ENCODE data around the gene NKD2. TPM values are rescaled to one million over a fixed set of nuclear protein-coding genes. Genes with fewer than 3 reads are reported as not detected.
"Not testable (repeated sequence)": the region's sequence is repeated elsewhere in the genome, so short reads cannot be mapped to it uniquely, and the experiment has no call there.

The NKD2 gene
- total RNA-seq, 1 experiment from 2014 or later: 0.37 TPM

DNA sequence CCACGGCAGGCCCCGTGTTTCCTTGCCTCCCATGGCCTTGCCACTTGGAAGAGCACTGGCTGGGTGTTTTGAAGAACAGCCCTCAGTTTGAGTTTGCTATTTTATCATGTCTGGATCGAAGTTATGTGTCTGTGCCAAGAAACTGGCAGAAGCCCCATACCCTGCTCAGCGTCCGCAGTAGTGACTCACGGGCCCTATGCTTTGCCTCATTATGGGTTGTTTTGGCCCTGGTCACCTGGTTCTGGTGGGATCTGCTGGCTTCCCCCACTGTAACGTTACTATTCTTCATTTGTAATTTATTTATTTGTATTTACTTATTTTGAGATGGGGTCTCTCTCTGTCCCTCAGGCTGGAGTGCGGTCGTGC is 42.3 kb upstream of the NKD2 start:
- H3K4me1 ChIP-seq (replicated peaks): no peaks in the 10 kb centered on the region
- H3K27me3 ChIP-seq (replicated peaks): peaks cover 73% of the 10 kb centered on the region
- DNase-seq (ENCODE audit: low read depth in 1 of 2, low spot score in 2 of 2): no peak
- no peaks in the 10 kb centered on the region for H3K36me3 ChIP-seq
- H3K9me3 ChIP-seq (replicated peaks): no peaks in the 10 kb centered on the region
- no peak overlapping the region for H3K4me3 ChIP-seq
- no peak overlapping the region for H3K27ac ChIP-seq

DNA sequence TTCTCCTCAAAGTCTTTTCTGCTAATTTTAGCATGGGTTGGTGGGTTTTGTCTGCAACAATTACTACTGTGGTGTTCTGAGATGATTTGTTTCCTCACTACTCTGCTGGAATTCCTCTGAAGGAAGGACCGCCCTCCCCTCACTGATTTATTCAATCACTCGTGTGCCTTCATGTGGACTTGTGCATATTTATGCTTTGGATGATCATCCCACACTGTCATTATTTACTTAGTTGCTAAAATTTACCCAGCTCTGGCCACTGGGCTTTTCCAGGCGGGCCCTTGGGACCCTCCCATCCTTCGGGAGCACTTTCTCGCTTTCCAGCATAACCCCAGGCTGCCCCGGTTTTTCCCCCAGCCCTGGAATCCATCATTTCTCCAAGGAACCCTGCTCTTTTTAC is 41.7 kb upstream of the NKD2 start:
- no peak overlapping the region for H3K4me3 ChIP-seq
- DNase-seq (ENCODE audit: low read depth in 1 of 2, low spot score in 2 of 2): no peak
- no peaks in the 10 kb centered on the region for H3K36me3 ChIP-seq
- H3K9me3 ChIP-seq (replicated peaks): no peaks in the 10 kb centered on the region
- no peaks in the 10 kb centered on the region for H3K4me1 ChIP-seq (replicated peaks)
- peaks cover 79% of the 10 kb centered on the region for H3K27me3 ChIP-seq (replicated peaks)
- no peak overlapping the region for H3K27ac ChIP-seq

DNA sequence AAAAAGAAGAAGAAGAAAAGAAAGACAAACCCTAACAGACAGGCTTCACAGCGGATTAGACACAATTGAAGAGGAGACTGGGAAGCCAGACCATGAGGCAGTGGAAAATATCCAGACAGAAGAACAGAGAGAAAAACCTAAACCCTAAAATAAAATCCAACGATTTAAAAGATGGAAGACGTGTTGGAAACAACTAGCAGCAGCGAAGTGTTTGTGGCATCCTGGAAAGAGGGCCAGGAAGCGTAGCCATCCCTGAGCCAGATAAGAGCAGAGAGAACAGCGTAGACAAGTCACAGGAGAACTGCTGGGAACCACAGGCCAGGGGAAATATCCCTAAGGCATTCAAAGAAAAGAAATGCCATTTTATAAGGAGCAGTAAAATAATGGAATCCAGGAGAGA is 39.7 kb upstream of the NKD2 start:
- H3K4me3 ChIP-seq: no peak overlapping the region
- H3K9me3 ChIP-seq (replicated peaks): no peaks in the 10 kb centered on the region
- H3K36me3 ChIP-seq: no peaks in the 10 kb centered on the region
- H3K4me1 ChIP-seq (replicated peaks): no peaks in the 10 kb centered on the region
- no peak overlapping the region for H3K27ac ChIP-seq
- peaks cover 89% of the 10 kb centered on the region for H3K27me3 ChIP-seq (replicated peaks)
- DNase-seq (ENCODE audit: low read depth in 1 of 2, low spot score in 2 of 2): no peak

DNA sequence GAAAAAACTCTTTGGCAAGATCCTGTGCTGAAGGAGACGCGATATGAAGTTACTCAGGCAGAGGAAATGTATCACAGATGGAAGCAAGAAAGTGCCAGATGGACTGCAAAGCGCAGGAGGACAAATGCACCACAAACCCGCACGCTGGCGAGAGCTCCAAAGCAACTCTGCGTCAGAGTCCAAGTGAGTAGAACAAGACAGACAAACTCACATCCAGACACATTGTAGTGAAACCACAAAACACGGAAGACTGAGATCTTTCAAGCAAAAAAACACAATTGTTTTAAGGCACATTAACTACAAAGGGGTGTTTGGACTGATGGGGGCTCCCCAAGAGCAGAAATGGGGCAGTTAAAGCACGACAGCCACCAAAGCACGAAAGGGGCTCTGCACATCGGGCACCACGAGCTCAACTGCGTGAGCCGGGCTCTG is 39.2 kb upstream of the NKD2 start:
- Histone ChIP-seq H3K4me1 (replicated peaks) (no peaks in the 10 kb centered on the region), H3K27ac (no peak overlapping the region), H3K27me3 (replicated peaks) (peaks cover 86% of the 10 kb centered on the region), H3K4me3 (no peak overlapping the region), H3K9me3 (replicated peaks) (no peaks in the 10 kb centered on the region), H3K36me3 (no peaks in the 10 kb centered on the region)
- no peak for DNase-seq (ENCODE audit: low read depth in 1 of 2, low spot score in 2 of 2)

DNA sequence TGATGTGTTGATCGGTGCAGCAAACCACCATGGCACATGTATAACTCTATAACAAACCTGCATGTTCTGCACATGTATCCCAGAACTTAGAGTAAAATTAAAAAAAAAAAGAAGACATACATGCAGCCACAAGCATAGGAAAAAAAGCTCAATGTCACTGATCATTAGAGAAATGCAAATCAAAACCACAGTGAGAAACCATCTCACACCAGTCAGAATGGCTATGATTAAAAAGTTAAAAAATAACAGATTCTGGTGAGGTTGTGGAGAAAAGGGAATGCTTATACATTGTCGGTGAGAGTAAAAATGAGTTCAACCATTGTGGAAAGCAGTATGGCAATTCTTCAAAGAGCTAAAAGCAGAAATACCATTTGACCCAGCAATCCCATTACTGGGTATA is 36.0 kb upstream of the NKD2 start:
- H3K27me3 ChIP-seq (replicated peaks): peaks cover 54% of the 10 kb centered on the region
- H3K9me3 ChIP-seq (replicated peaks); H3K4me3 ChIP-seq; H3K4me1 ChIP-seq (replicated peaks); H3K36me3 ChIP-seq; H3K27ac ChIP-seq; DNase-seq (ENCODE audit: low read depth in 1 of 2, low spot score in 2 of 2): not testable (repeated sequence)

DNA sequence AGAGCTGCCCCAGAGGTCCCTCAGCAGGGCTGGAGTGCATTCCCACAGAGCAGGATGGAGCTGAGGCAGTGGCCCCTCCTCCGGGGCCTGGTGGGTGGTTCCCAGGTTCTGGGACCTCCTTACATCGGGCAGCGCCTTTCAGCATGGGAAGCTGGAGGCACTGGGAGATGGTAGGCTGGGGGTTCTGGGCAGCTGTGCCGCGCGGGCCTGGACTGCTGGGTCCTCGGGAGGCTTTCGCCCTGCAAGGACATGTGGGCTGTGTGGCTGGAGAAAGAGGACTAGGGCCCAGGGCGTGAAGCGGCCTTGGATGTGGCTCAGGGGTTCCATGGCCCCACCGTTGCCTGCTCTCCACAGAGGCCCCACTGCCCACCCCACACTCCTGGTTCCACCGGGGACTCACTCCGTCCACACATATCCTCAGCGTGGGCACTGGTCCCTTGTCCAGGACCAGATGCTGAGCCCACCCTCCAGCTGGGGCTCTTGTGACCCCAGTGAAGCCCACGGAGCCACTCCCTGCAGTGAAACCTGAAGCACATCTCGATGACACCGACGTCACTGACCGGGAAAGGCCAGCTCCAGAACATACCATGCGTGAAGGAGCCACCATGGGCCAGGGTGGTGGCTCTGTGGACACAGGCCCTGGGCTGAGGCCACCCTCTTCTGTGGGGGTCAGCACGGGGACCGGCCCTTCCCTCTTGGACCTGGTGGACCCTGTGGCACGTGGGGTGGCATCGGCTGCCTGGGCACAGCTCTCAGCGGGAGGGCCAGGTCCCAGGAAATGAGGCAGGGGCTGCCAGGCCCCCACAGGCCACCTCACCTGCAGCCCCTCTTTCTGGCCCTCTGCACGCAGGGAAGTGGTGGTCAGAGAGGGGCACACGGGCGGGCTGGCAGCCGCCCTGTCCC is 31.5 kb upstream of the NKD2 start:
- DNase-seq (ENCODE audit: low read depth in 1 of 2, low spot score in 2 of 2): peak in 1 of 2 experiments; percentile 47
- Histone ChIP-seq H3K27ac (no peak overlapping the region), H3K27me3 (replicated peaks) (peaks cover 15% of the 10 kb centered on the region), H3K36me3 (no peaks in the 10 kb centered on the region), H3K4me3 (no peak overlapping the region), H3K4me1 (replicated peaks) (no peaks in the 10 kb centered on the region), H3K9me3 (replicated peaks) (no peaks in the 10 kb centered on the region)

DNA sequence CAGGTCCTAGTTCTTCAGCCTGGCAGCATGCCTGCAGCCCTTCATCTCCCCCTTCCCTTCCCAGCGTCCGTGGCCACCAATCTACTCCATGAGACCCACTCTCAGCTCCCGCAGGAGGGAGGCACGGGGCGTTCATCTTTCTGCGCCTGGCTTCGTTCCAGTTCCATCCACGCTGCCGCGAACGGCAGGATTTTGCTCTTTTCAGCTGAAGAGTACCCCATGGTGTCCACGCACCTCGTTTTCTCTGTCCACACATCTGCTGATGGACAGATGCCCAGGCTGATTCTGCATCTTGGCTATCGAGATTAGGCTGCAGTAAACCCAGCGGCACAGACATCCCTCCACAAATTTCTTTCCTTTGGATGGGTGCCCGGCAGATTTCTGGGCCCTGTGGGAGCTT is 30.5 kb upstream of the NKD2 start:
- peak in 1 of 2 experiments; percentile 50 for DNase-seq (ENCODE audit: low read depth in 1 of 2, low spot score in 2 of 2)
- no peaks in the 10 kb centered on the region for H3K4me1 ChIP-seq (replicated peaks)
- H3K36me3 ChIP-seq: no peaks in the 10 kb centered on the region
- H3K9me3 ChIP-seq (replicated peaks): no peaks in the 10 kb centered on the region
- no peak overlapping the region for H3K4me3 ChIP-seq
- no peak overlapping the region for H3K27ac ChIP-seq
- H3K27me3 ChIP-seq (replicated peaks): peaks cover 14% of the 10 kb centered on the region

DNA sequence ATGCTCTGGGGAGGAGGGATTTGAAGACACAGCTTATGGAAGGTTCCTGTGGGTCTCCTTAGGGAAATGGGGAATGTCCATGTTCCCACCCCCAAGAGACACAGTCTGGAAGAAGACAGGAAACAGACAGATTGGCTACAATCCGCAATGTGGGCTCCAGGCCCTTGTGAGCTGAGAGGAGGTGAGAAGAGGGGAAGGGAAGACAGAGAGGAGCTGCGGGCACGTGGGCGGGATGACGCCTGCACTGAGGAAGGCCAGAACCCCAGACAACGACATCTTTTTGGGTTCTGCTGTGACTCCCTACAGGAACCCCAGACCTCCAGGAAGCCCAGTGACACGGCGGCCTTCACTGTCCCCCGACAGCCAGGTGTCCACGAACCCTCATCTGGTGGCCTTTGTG is 29.9 kb upstream of the NKD2 start:
- Histone ChIP-seq H3K4me1 (replicated peaks) (no peaks in the 10 kb centered on the region; the same call in 1 of the 2 replicates), H3K27me3 (replicated peaks) (peaks cover 8% of the 10 kb centered on the region), H3K36me3 (no peaks in the 10 kb centered on the region), H3K4me3 (no peak overlapping the region), H3K9me3 (replicated peaks) (no peaks in the 10 kb centered on the region), H3K27ac (no peak overlapping the region)
- peak in 1 of 2 experiments; percentile 40 for DNase-seq (ENCODE audit: low read depth in 1 of 2, low spot score in 2 of 2)

DNA sequence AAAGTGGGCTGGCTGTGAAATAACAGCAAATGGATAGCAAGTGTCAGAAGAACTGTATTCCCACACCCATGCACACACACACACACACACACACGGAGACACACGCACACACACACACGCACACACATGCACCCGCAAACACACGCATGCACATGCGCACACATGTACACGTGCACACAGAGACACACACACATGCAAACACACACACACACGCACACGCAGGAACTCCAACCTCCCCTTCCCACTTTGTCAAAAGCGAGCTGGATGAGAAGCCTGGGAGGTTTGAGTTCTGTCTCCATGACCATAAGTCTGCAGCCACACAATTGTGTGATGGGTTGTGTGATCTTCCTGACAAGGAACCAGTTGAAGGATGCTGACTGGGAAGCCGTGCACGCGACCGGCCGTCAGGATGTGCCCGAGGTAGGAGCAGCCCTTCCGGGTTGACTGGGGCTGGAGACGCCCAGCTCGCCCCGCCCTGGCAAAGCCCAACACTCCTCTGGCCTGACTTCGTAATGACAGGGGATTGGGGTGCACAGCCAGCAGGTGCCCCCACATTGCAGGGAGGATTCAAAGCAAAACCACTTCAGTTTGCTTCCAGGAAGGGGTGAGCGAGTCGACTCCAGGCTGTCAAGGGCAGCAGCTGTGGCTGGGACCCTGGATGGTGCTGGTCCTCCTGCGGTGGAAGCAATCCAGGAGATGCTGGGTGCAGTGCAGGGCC is 29.3 kb upstream of the NKD2 start:
- H3K27me3 ChIP-seq (replicated peaks): peaks cover 6% of the 10 kb centered on the region

DNA sequence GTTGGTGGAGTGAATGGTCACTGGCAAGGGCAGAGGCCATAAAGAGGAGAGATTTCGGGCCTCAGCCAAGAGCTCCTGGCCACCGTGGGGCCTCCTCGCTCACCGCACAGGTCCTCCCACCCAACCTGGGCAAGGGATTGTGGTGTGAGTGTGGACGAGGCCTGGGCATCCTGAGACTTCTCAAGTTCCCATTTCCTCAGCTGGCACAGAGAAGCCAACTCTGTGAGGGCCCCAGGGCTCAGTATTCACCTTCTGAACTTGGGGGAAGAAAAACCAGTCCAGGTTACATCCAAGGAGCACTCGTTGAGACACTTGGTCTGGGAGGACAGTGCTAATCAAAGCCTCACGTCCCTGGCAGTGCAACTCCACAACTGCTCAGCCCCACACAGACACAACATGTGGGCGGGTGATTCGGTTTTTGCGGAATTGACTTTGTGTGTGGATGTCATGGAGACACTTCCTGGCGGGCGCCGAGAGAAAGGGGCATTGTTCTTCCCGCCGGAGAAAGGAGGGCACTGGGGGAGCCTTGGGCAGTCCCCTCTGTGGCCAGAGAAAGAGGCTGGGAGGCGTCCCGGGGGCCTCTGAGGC is 28.5 kb upstream of the NKD2 start:
- Histone ChIP-seq H3K9me3 (replicated peaks) (0 out of 2 replicates have a peak, but pooled peaks cover 3% of the 10 kb centered on the region), H3K4me1 (replicated peaks) (no peaks in the 10 kb centered on the region; the same call in 1 of the 2 replicates), H3K27me3 (replicated peaks) (peaks cover 6% of the 10 kb centered on the region), H3K4me3 (no peak overlapping the region), H3K27ac (no peak overlapping the region), H3K36me3 (no peaks in the 10 kb centered on the region)
- DNase-seq (ENCODE audit: low read depth in 1 of 2, low spot score in 2 of 2): peak in 1 of 2 experiments; percentile 50

More for the DNA sequence above, 29.3 kb upstream of the NKD2 start:
- no peak overlapping the region for H3K4me3 ChIP-seq
- peak in 1 of 2 experiments; percentile 44 for DNase-seq (ENCODE audit: low read depth in 1 of 2, low spot score in 2 of 2)
- H3K9me3 ChIP-seq (replicated peaks): no peaks in the 10 kb centered on the region
- H3K27ac ChIP-seq: no peak overlapping the region
- no peaks in the 10 kb centered on the region; the same call in 1 of the 2 replicates for H3K4me1 ChIP-seq (replicated peaks)
- H3K36me3 ChIP-seq: no peaks in the 10 kb centered on the region

DNA sequence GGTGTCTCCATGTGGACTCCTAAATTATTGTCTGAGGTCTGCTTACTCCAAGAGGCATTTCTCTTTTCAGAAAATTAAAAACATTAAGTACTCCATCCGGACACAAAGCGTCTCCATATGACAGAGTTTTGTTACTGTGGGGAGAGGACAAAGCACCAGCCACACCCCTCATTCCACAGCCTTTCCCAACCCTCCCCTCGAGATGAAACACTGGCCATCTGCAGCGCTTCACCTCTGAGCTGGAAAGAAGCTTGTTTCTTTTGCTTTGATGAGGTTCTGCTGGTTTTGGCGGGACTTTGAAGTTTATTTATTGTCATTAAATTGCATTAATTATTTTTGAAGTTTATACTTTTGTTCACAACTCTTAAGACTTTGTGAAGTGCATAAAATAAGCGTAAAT is 27.6 kb upstream of the NKD2 start:
- Histone ChIP-seq H3K27me3 (replicated peaks) (peaks cover 6% of the 10 kb centered on the region), H3K9me3 (replicated peaks) (0 out of 2 replicates have a peak, but pooled peaks cover 3% of the 10 kb centered on the region), H3K36me3 (no peaks in the 10 kb centered on the region), H3K4me3 (no peak overlapping the region), H3K4me1 (replicated peaks) (no peaks in the 10 kb centered on the region; the same call in 1 of the 2 replicates), H3K27ac (no peak overlapping the region)
- peak in 1 of 2 experiments; percentile 39 for DNase-seq (ENCODE audit: low read depth in 1 of 2, low spot score in 2 of 2)

DNA sequence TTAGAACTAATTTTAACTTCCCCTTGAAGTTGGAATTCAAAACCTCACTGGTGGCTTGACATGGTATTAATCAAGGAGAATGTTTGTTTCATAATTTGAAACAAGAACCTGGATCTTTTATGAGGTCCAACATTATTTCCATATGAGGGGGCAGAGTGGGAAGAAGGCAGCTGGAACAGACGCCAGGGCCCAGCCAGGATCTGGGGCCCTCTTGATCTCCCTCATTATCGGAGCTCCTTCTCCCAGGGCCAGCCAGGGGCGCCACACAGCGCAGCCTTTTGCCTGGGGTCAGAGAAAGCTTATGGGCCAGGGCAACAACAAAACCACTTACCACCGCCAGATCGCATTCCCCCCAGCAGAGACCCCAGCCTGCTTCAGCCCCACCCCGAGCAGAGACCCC is 27.1 kb upstream of the NKD2 start:
- H3K27ac ChIP-seq: no peak overlapping the region
- H3K4me3 ChIP-seq: no peak overlapping the region
- peaks cover 3% of the 10 kb centered on the region; the same call in 1 of the 2 replicates for H3K9me3 ChIP-seq (replicated peaks)
- no peaks in the 10 kb centered on the region for H3K36me3 ChIP-seq
- peaks cover 6% of the 10 kb centered on the region for H3K27me3 ChIP-seq (replicated peaks)
- no peaks in the 10 kb centered on the region; the same call in 1 of the 2 replicates for H3K4me1 ChIP-seq (replicated peaks)
- peak in 1 of 2 experiments; percentile 45 for DNase-seq (ENCODE audit: low read depth in 1 of 2, low spot score in 2 of 2)

DNA sequence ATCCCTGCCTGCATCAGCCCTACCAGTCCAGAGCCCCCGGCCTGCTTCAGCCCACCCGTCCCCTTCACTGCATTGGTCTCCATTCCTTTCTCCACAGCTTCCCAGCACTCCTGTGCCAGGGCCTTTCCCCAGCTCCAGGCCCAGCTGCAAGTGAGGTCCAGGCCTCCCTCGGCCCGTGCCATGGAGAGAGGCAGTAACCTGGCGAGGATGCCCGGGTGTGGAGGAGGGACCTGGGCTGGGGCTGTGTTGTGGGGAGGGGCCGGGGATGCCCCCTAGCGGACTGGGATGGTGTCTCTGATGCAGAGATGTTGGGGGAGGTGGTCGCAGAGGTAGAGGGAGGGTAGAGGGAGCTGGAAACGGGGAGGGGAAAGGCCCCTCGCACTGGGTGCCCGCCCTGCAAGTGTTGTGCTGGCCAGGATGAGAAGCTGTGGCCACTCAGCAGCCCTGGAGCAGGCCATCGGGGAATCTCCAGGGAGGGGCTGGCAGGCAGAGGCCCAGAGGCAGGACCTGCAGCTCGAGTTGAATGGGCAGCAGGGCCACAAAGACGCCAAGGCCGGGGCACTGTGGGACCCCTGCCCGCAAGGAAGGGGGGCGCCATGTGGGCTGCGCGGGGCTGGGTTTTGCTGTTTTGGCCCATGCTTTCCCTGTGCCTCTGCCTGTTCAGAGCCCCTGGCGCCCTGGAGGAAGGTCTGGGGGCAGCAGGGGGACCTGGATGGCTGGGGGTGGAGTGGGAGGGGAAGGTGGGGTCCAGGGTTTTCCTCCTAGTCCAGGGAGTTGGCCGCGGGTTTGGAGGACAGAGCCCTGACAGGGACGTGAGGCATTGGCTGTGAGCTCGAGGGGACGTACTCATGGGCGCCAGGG is 26.0 kb upstream of the NKD2 start:
- peak in 1 of 2 experiments; percentile 68 for DNase-seq (ENCODE audit: low read depth in 1 of 2, low spot score in 2 of 2)
- Histone ChIP-seq H3K4me3 (no peak overlapping the region), H3K27me3 (replicated peaks) (peaks cover 8% of the 10 kb centered on the region), H3K4me1 (replicated peaks) (no peaks in the 10 kb centered on the region; the same call in 1 of the 2 replicates), H3K9me3 (replicated peaks) (peaks cover 10% of the 10 kb centered on the region), H3K36me3 (no peaks in the 10 kb centered on the region), H3K27ac (no peak overlapping the region)

Measured in SJSA1 (cell line).